Esophagus squamous epithelium (tissue), 5 donors: ENCODE data around the gene DMRT1. TPM values are rescaled to one million over a fixed set of nuclear protein-coding genes. Genes with fewer than 3 reads are reported as not detected.

Source experiments
- DNase-seq: peaks from one replicate; lab custom pipeline; 2025; lab: John Stamatoyannopoulos, UW
- H3K27ac ChIP-seq, 4 donors: fragments of 200-600 bp; sonication (generic); one replicate each; pipeline ENCODE4 v1.5.1; 2016 to 2019; ENCODE audit warnings: mild to moderate bottlenecking in 1 of 4
- H3K27me3 ChIP-seq, 4 donors: fragments of 200-600 bp; sonication (generic); 1 replicate in 3 of 4; 2 replicates in 1 of 4; pipeline versions ENCODE4 v1.5.1 to v1.6.0; 2017 to 2021; ENCODE audit warnings: antibody characterized with exemption in 1 of 4
- H3K36me3 ChIP-seq, 3 donors: fragments of 200-600 bp; sonication (generic); one replicate each; pipeline ENCODE4 v1.5.1; 2016 to 2019
- H3K4me1 ChIP-seq, 3 donors: fragments of 200-600 bp; sonication (generic); one replicate each; pipeline ENCODE4 v1.5.1; 2017 to 2019
- H3K4me3 ChIP-seq, 4 donors: fragments of 200-600 bp; sonication (generic); 1 replicate in 3 of 4; 2 replicates in 1 of 4; pipeline ENCODE4 v1.5.1; 2016 to 2019; ENCODE audit warnings: mild to moderate bottlenecking in 2 of 4, moderate library complexity in 1 of 4
- H3K9me3 ChIP-seq, 3 donors: fragments of 200-600 bp; sonication (generic); one replicate each; pipeline ENCODE4 v1.5.1; 2016 to 2019
- POLR2A ChIP-seq, 4 donors: fragments of 450-650 bp; IDR thresholded peaks; one replicate each; pipeline ENCODE4 v1.6.1; 2017; ENCODE audit warnings: antibody characterized with exemption in 4 of 4, mild to moderate bottlenecking in 4 of 4, moderate library complexity in 3 of 4
- WGBS, 2 donors: methylation state at CpG; one replicate each; pipeline ENCODE4 v1.1.5; 2018; 5-methylcytosine and 5-hydroxymethylcytosine counted together
- intact Hi-C: fragments of 100-400 bp; cut with DNase I; formaldehyde crosslinking; loops from one replicate; pipeline ENCODE4 v1.15.0; 2022
- total RNA-seq, 4 donors: library from RNA; depleted of rRNA; stranded (reverse); fragments of >200 nt; gene quantifications; one replicate each; pipeline ENCODE4 v1.1.0, GENCODE V29; 2016
- TF ChIP-seq, protein P1 (sequence below), 6 experiments: fragments of 450-650 bp in 4 of 6; fragments of 200-600 bp in 2 of 6; sonication (generic) in 2 of 6; IDR thresholded peaks; one replicate each; pipeline ENCODE4 v1.5.1; 2016 to 2019; ENCODE audit warnings: antibody characterized with exemption in 6 of 6, mild to moderate bottlenecking in 4 of 6, moderate library complexity in 4 of 6
- donor health status: DM: yes; HTN: yes; CAD: no.

Gene DMRT1
- total RNA-seq, 4 donors from 2014 or later, result not detected

DNA sequence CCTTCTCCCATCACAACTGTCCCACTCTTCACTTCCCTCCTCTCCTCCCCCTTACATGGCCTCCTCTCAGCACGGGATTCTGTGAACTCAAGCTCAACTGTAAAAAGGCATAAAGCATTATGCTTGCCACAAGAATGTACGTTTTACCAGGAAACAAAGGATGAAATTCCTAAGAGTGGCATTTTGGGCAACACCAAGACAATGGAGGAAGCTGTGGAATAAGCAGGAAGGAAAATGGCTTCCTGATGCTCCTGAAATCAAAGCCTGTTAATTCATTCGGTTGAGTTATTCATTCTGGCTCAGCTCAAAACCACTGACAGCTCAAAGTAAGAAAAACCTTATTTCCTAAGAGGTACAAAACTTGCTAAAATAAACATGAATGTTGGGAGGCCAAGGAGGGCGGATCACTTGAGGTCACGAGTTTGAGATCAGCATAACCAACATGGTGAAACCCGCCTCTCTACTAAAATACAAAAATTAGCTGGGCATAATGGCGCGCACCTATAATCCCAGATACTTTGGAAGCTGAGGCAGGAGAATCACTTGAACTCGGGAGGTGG lies 40.8 kb upstream of the DMRT1 start:
- no peaks in the 10 kb centered on the region for H3K36me3 ChIP-seq
- no peak for DNase-seq
- H3K9me3 ChIP-seq, result no peaks in the 10 kb centered on the region
- WGBS, 2 donors, result 71 to 75% methylated on average over 8 to 9 of the region's 9 CpGs
- no peak overlapping the region for H3K4me3 ChIP-seq
- H3K4me1 ChIP-seq, result peaks cover 0 to 39% (median 0%) of the 10 kb centered on the region in 3 donors
- H3K27me3 ChIP-seq, result no peaks in the 10 kb centered on the region
- intact Hi-C loops, result no loop called here
- peak overlapping the region in 3 of 4 donors; percentile 53 to 71 (median 56) for H3K27ac ChIP-seq
- TF ChIP-seq, protein P1, sequence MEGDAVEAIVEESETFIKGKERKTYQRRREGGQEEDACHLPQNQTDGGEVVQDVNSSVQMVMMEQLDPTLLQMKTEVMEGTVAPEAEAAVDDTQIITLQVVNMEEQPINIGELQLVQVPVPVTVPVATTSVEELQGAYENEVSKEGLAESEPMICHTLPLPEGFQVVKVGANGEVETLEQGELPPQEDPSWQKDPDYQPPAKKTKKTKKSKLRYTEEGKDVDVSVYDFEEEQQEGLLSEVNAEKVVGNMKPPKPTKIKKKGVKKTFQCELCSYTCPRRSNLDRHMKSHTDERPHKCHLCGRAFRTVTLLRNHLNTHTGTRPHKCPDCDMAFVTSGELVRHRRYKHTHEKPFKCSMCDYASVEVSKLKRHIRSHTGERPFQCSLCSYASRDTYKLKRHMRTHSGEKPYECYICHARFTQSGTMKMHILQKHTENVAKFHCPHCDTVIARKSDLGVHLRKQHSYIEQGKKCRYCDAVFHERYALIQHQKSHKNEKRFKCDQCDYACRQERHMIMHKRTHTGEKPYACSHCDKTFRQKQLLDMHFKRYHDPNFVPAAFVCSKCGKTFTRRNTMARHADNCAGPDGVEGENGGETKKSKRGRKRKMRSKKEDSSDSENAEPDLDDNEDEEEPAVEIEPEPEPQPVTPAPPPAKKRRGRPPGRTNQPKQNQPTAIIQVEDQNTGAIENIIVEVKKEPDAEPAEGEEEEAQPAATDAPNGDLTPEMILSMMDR (IDR thresholded peaks at IDR 0.05), result no peak
- TF ChIP-seq POLR2A (IDR thresholded peaks at IDR 0.05), result no peak

DNA sequence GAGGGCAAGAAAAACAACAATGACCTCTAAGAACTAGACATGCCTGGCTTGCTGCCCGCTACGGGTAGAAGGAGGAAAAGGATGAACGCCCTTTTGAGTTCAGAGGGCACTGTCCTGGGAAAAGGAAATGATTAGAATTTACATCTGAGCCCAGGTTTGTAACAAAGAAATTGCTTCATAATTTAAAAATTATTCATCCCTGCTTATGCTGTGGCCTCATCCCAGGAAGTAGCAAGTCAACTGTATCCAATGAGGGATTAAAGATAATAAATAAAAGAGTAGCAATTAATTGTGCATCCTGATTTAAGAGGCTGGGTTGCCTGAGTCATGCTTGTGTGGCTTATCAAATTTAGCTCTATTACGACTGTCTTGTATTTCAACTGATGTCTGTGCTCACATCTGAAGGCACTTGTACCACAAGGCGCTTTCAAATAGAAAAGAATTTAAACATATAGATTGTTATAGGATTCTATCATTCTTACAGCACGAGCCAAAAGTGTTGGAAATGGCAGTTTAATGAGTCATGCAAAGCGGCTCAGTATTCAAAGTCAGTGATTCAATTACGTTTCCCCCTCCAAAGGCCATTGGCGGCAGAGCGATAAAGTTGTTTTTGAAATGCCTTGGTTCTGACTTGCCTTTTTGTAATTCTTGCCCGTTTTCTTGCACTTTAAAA lies 40.0 kb upstream of the DMRT1 start:
- Histone ChIP-seq H3K36me3 (no peaks in the 10 kb centered on the region), H3K9me3 (no peaks in the 10 kb centered on the region), H3K4me3 (no peak overlapping the region), H3K4me1 (peaks cover 0 to 39% (median 0%) of the 10 kb centered on the region in 3 donors), H3K27me3 (no peaks in the 10 kb centered on the region), H3K27ac (peak overlapping the region; percentile 17 to 71 (median 54))
- intact Hi-C loops, result no loop called here
- WGBS, 2 donors, result 21 to 37% methylated on average over 11 of the region's 11 CpGs
- no peak for TF ChIP-seq POLR2A (IDR thresholded peaks at IDR 0.05)
- TF ChIP-seq, protein P1 (IDR thresholded peaks at IDR 0.05), result no peak
- no peak for DNase-seq

DNA sequence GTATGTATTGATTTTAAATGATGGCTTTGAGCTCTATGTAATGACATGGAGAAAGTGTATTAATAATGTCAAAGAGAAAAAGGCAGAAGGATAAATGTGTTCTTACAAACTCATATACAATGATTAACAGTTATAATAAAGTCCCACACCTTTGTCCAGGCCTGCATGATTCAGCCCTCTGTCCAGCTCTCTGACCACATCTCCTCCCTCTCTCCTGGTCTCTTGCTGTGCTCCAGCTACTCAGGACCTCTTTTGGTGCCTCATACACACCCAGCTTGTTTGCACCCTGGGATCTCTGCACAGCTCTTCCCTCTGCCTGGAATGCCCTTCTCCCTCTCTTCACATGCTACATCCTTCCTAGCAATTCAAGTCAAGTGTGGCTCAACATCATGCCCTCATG lies 37.5 kb upstream of the DMRT1 start:
- no peak for DNase-seq
- H3K4me3 ChIP-seq, result no peak overlapping the region
- H3K27me3 ChIP-seq, result no peaks in the 10 kb centered on the region
- H3K4me1 ChIP-seq, result peaks cover 0 to 39% (median 0%) of the 10 kb centered on the region in 3 donors
- intact Hi-C loops, result no loop called here
- TF ChIP-seq POLR2A (IDR thresholded peaks at IDR 0.05), result no peak
- TF ChIP-seq, protein P1 (IDR thresholded peaks at IDR 0.05), result no peak
- no peak overlapping the region for H3K27ac ChIP-seq
- H3K36me3 ChIP-seq, result no peaks in the 10 kb centered on the region
- H3K9me3 ChIP-seq, result no peaks in the 10 kb centered on the region

DNA sequence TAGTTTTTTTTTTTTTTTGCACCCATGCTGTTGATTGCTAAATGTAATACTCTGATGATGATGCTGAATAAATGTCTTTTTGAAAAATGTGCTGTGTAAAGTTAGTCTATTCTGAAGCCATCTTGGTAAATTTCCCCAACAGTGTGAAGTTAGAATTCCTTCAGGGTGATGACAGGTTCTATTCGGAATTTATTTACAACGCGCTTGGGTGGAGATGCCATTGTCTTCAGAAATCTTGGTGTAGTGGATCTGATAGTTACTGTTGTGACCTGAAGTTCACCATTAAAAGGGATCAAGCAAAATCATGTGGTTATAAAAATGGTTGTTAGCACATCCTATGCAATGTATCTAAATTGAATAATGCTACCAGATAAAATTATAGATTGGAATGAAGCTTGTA lies 36.3 kb upstream of the DMRT1 start:
- Histone ChIP-seq H3K4me1 (peaks cover 0 to 40% (median 0%) of the 10 kb centered on the region in 3 donors), H3K27me3 (no peaks in the 10 kb centered on the region), H3K4me3 (no peak overlapping the region), H3K27ac (no peak overlapping the region), H3K36me3 (no peaks in the 10 kb centered on the region), H3K9me3 (no peaks in the 10 kb centered on the region)
- no peak for DNase-seq
- intact Hi-C loops, result no loop called here
- 38 to 49% methylated on average over 3 of the region's 3 CpGs for WGBS, 2 donors
- TF ChIP-seq POLR2A (IDR thresholded peaks at IDR 0.05), result no peak
- TF ChIP-seq, protein P1 (IDR thresholded peaks at IDR 0.05), result no peak
